K562 (cell line): ENCODE results near the gene PSMC6.

Source experiments
- NFIC ChIP-seq: fragments of 450-650 bp; IDR thresholded peaks from 2 replicates; pipeline ENCODE4 v1.6.1; 2017; ENCODE audit warnings: mild to moderate bottlenecking, inconsistent platforms
- NONO ChIP-seq, 2 experiments: fragments of 200-400 bp in 1 of 2; fragments of 450-650 bp in 1 of 2; formaldehyde crosslinking in 1 of 2; IDR thresholded peaks; 2 replicates each; pipeline ENCODE4 v1.6.1; 2017; ENCODE audit warnings: low read depth in 2 of 2, mild to moderate bottlenecking in 2 of 2, moderate library complexity in 2 of 2, low read length in 1 of 2
- THRAP3 ChIP-seq: fragments of 450-650 bp; IDR thresholded peaks from 2 replicates; pipeline ENCODE4 v1.6.1; 2016; ENCODE audit warnings: mild to moderate bottlenecking, inconsistent platforms, borderline replicate concordance
- ZNF133 ChIP-seq: fragments of 250-450 bp; sonication (Bioruptor Pico); IDR thresholded peaks from 2 replicates; pipeline ENCODE4 v1.4.0; 2020; ENCODE audit warnings: mild to moderate bottlenecking
- ZNF668 ChIP-seq: fragments of 250-450 bp; sonication (Bioruptor Pico); IDR thresholded peaks from 2 replicates; pipeline ENCODE4 v1.8.0; 2022; ENCODE audit warnings: mild to moderate bottlenecking, inconsistent platforms
- TF ChIP-seq, protein P1 (sequence below), 3 experiments: IDR thresholded peaks in 2 of 3; conservative IDR thresholded peaks in 1 of 3; 2 replicates each; pipeline ENCODE4 v1.5.1; 2011 to 2012; ENCODE audit warnings: low read length in 3 of 3, mild to moderate bottlenecking in 3 of 3, control low read depth in 2 of 3, improper control_type of control experiment in 1 of 3, inconsistent platforms in 1 of 3, low read depth in 1 of 3, mixed read lengths in 1 of 3, moderate library complexity in 1 of 3; ENCODE audit not compliant: insufficient read depth in 2 of 3

DNA sequence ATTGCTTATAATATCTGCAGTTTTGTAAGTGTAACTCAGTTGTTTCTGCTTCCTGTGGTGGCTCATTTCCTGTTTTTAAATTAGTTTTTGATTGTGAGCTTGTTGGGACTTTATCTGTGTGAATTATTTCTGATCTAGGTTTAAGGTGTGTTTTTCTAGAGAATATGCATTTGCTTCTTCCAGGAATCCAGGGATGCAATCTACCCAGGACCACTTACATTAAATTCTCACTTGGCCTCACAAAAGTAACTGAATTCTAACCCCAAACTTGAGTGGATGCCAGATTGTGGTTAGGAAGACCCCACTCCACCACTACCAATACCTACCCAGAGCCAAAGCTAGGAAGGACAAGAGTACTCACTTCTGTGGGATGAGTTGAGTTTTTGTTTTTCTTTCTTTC, 34.9 kb downstream of the PSMC6 start:
- TF ChIP-seq, protein P1, sequence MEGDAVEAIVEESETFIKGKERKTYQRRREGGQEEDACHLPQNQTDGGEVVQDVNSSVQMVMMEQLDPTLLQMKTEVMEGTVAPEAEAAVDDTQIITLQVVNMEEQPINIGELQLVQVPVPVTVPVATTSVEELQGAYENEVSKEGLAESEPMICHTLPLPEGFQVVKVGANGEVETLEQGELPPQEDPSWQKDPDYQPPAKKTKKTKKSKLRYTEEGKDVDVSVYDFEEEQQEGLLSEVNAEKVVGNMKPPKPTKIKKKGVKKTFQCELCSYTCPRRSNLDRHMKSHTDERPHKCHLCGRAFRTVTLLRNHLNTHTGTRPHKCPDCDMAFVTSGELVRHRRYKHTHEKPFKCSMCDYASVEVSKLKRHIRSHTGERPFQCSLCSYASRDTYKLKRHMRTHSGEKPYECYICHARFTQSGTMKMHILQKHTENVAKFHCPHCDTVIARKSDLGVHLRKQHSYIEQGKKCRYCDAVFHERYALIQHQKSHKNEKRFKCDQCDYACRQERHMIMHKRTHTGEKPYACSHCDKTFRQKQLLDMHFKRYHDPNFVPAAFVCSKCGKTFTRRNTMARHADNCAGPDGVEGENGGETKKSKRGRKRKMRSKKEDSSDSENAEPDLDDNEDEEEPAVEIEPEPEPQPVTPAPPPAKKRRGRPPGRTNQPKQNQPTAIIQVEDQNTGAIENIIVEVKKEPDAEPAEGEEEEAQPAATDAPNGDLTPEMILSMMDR (IDR thresholded peaks at IDR 0.05 in 2 of 3, conservative IDR thresholded peaks at IDR 0.05 in 1 of 3; ENCODE audit: insufficient read depth in 2 of 3, low read depth in 1 of 3, low read length in 3 of 3), result no peak
- TF ChIP-seq NONO (IDR thresholded peaks at IDR 0.05; ENCODE audit: low read depth in 2 of 2, low read length in 1 of 2) (no peak), ZNF668 (no peak), NFIC (no peak), ZNF133 (CRISPR knock-in tag) (no peak), THRAP3 (no peak)
